NCI-H226 (cell line): ENCODE measurements around the gene KIFAP3.
"Not testable (repeated sequence)": the region's sequence is repeated elsewhere in the genome, so short reads cannot be mapped to it uniquely, and the experiment has no call there.

Source experiments
- DNase-seq: peaks from one replicate; pipeline ENCODE4 v3.0.0-alpha.2; 2015

The KIFAP3 gene

GRCh38 chr1:169918220-169918619 lies 156.3 kb downstream of the KIFAP3 start:
- DNase-seq = not testable (repeated sequence)

- no peak for DNase-seq
These were observed 159.3 kb downstream of the KIFAP3 start for GRCh38 chr1:169915150-169915549.

- no peak for DNase-seq
These were observed 160.0 kb downstream of the KIFAP3 start for GRCh38 chr1:169914531-169914930.

- DNase-seq = no peak
These were observed 165.0 kb downstream of the KIFAP3 start for GRCh38 chr1:169909499-169909898.

- no peak for DNase-seq
These were observed 167.6 kb downstream of the KIFAP3 start for GRCh38 chr1:169906938-169907337.

GRCh38 chr1:169904834-169905233 lies 169.7 kb downstream of the KIFAP3 start:
- DNase-seq = no peak

- no peak for DNase-seq
These were observed 171.7 kb downstream of the KIFAP3 start for GRCh38 chr1:169902751-169903150.

- no peak for DNase-seq
These were observed 173.4 kb downstream of the KIFAP3 start for GRCh38 chr1:169901115-169901514.

GRCh38 chr1:169900571-169900970 lies 173.9 kb downstream of the KIFAP3 start:
- no peak for DNase-seq

GRCh38 chr1:169899519-169900217 lies 174.8 kb downstream of the KIFAP3 start:
- no peak for DNase-seq

- DNase-seq = no peak
These were observed 178.5 kb downstream of the KIFAP3 start for GRCh38 chr1:169896013-169896412.

- no peak for DNase-seq
These were observed 179.9 kb downstream of the KIFAP3 start for GRCh38 chr1:169894424-169895145.

- peak; percentile 94 for DNase-seq
These were observed 180.7 kb downstream of the KIFAP3 start, which contains the start of gene SCYL3 for GRCh38 chr1:169893645-169894423. SCYL3 (minus strand) TSS chr1:169893896; CDS start chr1:169888840, 5,056 bp downstream.

- DNase-seq = no peak
These were observed 181.4 kb downstream of the KIFAP3 start for GRCh38 chr1:169892927-169893644.

GRCh38 chr1:169892176-169892926 lies 182.1 kb downstream of the KIFAP3 start:
- DNase-seq = no peak

GRCh38 chr1:169891539-169891885 lies 183.0 kb downstream of the KIFAP3 start:
- no peak for DNase-seq

- DNase-seq = no peak
These were observed 183.5 kb downstream of the KIFAP3 start for GRCh38 chr1:169890761-169891538.

- no peak for DNase-seq
These were observed 184.6 kb downstream of the KIFAP3 start for GRCh38 chr1:169889871-169890270.

GRCh38 chr1:169886931-169887330 lies 187.6 kb downstream of the KIFAP3 start:
- DNase-seq = no peak

- DNase-seq = no peak
These were observed 188.1 kb downstream of the KIFAP3 start for GRCh38 chr1:169886422-169886821.

GRCh38 chr1:169885207-169885606 lies 189.3 kb downstream of the KIFAP3 start:
- DNase-seq = no peak
